GM10266 (cell line): ENCODE results near the gene RBSN.

Experiments
- DNase-seq: peaks from one replicate; pipeline ENCODE4 v3.0.0; 2012; ENCODE audit errors: extremely low spot score
- CTCF ChIP-seq: IDR thresholded peaks from 2 replicates; pipeline ENCODE4 v1.5.1; 2012; ENCODE audit warnings: mild to moderate bottlenecking, low read depth; ENCODE audit not compliant: control insufficient read depth, insufficient read depth; ENCODE audit errors: missing control alignments

RBSN gene

GRCh38 chr3:15056676-15057404 lies 42.1 kb downstream of the RBSN start:
- DNase-seq: no peak

GRCh38 chr3:15055019-15055557 lies 43.9 kb downstream of the RBSN start:
- peak; percentile 59 for DNase-seq
- TF ChIP-seq CTCF: no peak

More at GRCh38 chr3:15056676-15057404, 42.1 kb downstream of the RBSN start:
- TF ChIP-seq CTCF: no peak

GRCh38 chr3:15053541-15053940 lies 45.4 kb downstream of the RBSN start:
- no peak for DNase-seq
- no peak for TF ChIP-seq CTCF

- DNase-seq: no peak
- TF ChIP-seq CTCF: no peak
Measured at GRCh38 chr3:15052335-15053242, 46.4 kb downstream of the RBSN start.

GRCh38 chr3:15051531-15051930 lies 47.4 kb downstream of the RBSN start:
- TF ChIP-seq CTCF: peak; percentile 77
- peak; percentile 72 for DNase-seq

GRCh38 chr3:15050405-15051092 lies 48.4 kb downstream of the RBSN start:
- no peak for TF ChIP-seq CTCF
- peak; percentile 64 for DNase-seq

- no peak for DNase-seq
- TF ChIP-seq CTCF: no peak
Measured at GRCh38 chr3:15049584-15049983, 49.4 kb downstream of the RBSN start.
